ENCODE data around the gene CPM.
"Not testable (repeated sequence)": the region's sequence is repeated elsewhere in the genome, so short reads cannot be mapped to it uniquely, and the experiment has no call there.

CPM gene

GRCh38 chr12:68851592-68852306 lies 81.2 kb downstream of the CPM start:
- DNase-seq (ENCODE audit: low spot score), result no peak

- DNase-seq (ENCODE audit: low spot score), result no peak
These were observed 82.6 kb downstream of the CPM start for GRCh38 chr12:68850390-68850789.

- no peak for DNase-seq (ENCODE audit: low spot score)
These were observed 86.2 kb downstream of the CPM start for GRCh38 chr12:68846811-68847210.

GRCh38 chr12:68844788-68845695 lies 87.9 kb downstream of the CPM start:
- DNase-seq (ENCODE audit: low spot score), result no peak

- DNase-seq (ENCODE audit: low spot score), result no peak
These were observed 88.6 kb downstream of the CPM start for GRCh38 chr12:68844318-68844745.

GRCh38 chr12:68842784-68843567 lies 90.0 kb downstream of the CPM start:
- DNase-seq (ENCODE audit: low spot score), result no peak

GRCh38 chr12:68842123-68842522 lies 90.8 kb downstream of the CPM start:
- DNase-seq (ENCODE audit: low spot score), result no peak

- no peak for DNase-seq (ENCODE audit: low spot score)
These were observed 91.3 kb downstream of the CPM start for GRCh38 chr12:68841717-68842116.

GRCh38 chr12:68841175-68841574 lies 91.8 kb downstream of the CPM start:
- not testable (repeated sequence) for DNase-seq (ENCODE audit: low spot score)

- DNase-seq (ENCODE audit: low spot score), result no peak
These were observed 93.5 kb downstream of the CPM start for GRCh38 chr12:68839183-68840147.

- DNase-seq (ENCODE audit: low spot score), result no peak
These were observed 94.7 kb downstream of the CPM start for GRCh38 chr12:68838046-68838886.

- DNase-seq (ENCODE audit: low spot score), result no peak
These were observed 95.8 kb downstream of the CPM start for GRCh38 chr12:68837215-68837614.

GRCh38 chr12:68835333-68835908 lies 97.5 kb downstream of the CPM start:
- DNase-seq (ENCODE audit: low spot score), result no peak

- DNase-seq (ENCODE audit: low spot score), result no peak
These were observed 99.5 kb downstream of the CPM start for GRCh38 chr12:68833508-68833907.

- no peak for DNase-seq (ENCODE audit: low spot score)
These were observed 100.5 kb downstream of the CPM start for GRCh38 chr12:68832504-68832867.

GRCh38 chr12:68831751-68832503 lies 101.0 kb downstream of the CPM start:
- no peak for DNase-seq (ENCODE audit: low spot score)

GRCh38 chr12:68831272-68831671 lies 101.7 kb downstream of the CPM start:
- DNase-seq (ENCODE audit: low spot score), result no peak

GRCh38 chr12:68828672-68829068 lies 104.3 kb downstream of the CPM start:
- no peak for DNase-seq (ENCODE audit: low spot score)

All from GM03348 (cell line).